ENCODE measurements around the gene GALNT2.

GRCh38 chr1:230080822-230081221 is 13.8 kb downstream of the GALNT2 start:
- TF ChIP-seq EP300 (IDR thresholded peaks at IDR 0.05) (no peak), MAX (IDR thresholded peaks at IDR 0.05) (no peak), RAD21 (conservative IDR thresholded peaks at IDR 0.05 in 1 of 2, IDR thresholded peaks at IDR 0.05 in 1 of 2) (no peak), CTCF (IDR thresholded peaks at IDR 0.05) (no peak), CHD4 (IDR thresholded peaks at IDR 0.05; ENCODE audit: borderline replicate concordance) (no peak), ESRRA (IDR thresholded peaks at IDR 0.05; ENCODE audit: borderline replicate concordance, low read length) (no peak), MAFK (IDR thresholded peaks at IDR 0.05; ENCODE audit: partially characterized antibody) (no peak)
- TF ChIP-seq, protein P1, sequence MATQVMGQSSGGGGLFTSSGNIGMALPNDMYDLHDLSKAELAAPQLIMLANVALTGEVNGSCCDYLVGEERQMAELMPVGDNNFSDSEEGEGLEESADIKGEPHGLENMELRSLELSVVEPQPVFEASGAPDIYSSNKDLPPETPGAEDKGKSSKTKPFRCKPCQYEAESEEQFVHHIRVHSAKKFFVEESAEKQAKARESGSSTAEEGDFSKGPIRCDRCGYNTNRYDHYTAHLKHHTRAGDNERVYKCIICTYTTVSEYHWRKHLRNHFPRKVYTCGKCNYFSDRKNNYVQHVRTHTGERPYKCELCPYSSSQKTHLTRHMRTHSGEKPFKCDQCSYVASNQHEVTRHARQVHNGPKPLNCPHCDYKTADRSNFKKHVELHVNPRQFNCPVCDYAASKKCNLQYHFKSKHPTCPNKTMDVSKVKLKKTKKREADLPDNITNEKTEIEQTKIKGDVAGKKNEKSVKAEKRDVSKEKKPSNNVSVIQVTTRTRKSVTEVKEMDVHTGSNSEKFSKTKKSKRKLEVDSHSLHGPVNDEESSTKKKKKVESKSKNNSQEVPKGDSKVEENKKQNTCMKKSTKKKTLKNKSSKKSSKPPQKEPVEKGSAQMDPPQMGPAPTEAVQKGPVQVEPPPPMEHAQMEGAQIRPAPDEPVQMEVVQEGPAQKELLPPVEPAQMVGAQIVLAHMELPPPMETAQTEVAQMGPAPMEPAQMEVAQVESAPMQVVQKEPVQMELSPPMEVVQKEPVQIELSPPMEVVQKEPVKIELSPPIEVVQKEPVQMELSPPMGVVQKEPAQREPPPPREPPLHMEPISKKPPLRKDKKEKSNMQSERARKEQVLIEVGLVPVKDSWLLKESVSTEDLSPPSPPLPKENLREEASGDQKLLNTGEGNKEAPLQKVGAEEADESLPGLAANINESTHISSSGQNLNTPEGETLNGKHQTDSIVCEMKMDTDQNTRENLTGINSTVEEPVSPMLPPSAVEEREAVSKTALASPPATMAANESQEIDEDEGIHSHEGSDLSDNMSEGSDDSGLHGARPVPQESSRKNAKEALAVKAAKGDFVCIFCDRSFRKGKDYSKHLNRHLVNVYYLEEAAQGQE (IDR thresholded peaks at IDR 0.05): no peak

All from A549 (cell line).